Neutrophil (primary cell): ENCODE measurements around the gene PHEX.
"Not testable (repeated sequence)": the region's sequence is repeated elsewhere in the genome, so short reads cannot be mapped to it uniquely, and the experiment has no call there.

Source experiments
- H3K27ac ChIP-seq: fragments of 200-600 bp; sonication (generic); 2 replicates; pipeline ENCODE4 v1.5.1; 2016; ENCODE audit warnings: mild to moderate bottlenecking, moderate library complexity
- H3K27me3 ChIP-seq: fragments of 200-600 bp; sonication (generic); 2 replicates; pipeline ENCODE4 v1.6.0; 2016; ENCODE audit warnings: mild to moderate bottlenecking
- H3K36me3 ChIP-seq: fragments of 200-600 bp; sonication (generic); 2 replicates; pipeline ENCODE4 v1.5.1; 2017
- H3K4me1 ChIP-seq, 2 experiments: fragments of 200-600 bp in 1 of 2; sonication (generic) in 1 of 2; 1 replicate in 1 of 2; 2 replicates in 1 of 2; pipeline versions ENCODE4 v1.5.1 to v1.6.1; 2013 to 2016; ENCODE audit warnings: low read depth in 1 of 2, low read length in 1 of 2, mild to moderate bottlenecking in 1 of 2, moderate library complexity in 1 of 2; ENCODE audit not compliant: control insufficient read depth in 1 of 2, insufficient read depth in 1 of 2
- H3K4me3 ChIP-seq, 2 experiments: fragments of 200-600 bp in 1 of 2; sonication (generic) in 1 of 2; 1 replicate in 1 of 2; 2 replicates in 1 of 2; pipeline ENCODE4 v1.5.1; 2013 to 2016; ENCODE audit warnings: low read depth in 1 of 2, low read length in 1 of 2, mild to moderate bottlenecking in 1 of 2, moderate library complexity in 1 of 2
- H3K9me3 ChIP-seq: fragments of 200-600 bp; sonication (generic); 2 replicates; pipeline ENCODE4 v1.5.1; 2016
- TF ChIP-seq, protein P1 (sequence below): fragments of 200-600 bp; sonication (generic); IDR thresholded peaks from 2 replicates; pipeline ENCODE4 v1.5.1; 2016; ENCODE audit warnings: antibody characterized with exemption

The PHEX gene

DNA sequence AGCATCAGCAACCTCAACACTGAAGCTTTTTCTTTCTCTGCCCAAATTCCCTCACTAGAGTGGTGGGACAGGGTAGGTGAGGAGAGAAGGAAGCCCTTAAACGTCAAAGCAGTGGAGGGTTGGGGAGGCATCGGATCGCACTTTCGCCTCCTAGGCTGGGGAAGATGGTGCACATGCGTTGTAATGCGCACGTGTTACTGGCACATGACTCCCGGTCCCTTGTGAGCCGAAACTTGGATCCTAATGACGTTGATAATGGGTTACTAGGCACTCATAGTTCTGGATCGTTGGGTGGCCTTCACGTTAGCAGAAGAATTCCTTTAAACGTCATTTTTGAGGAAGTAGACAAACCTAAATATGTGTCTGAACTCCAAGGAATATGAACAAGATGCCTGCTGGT, 240.5 kb downstream of the PHEX start, which contains the start of gene CBLL2:
CBLL2 (plus strand) TSS at position 301 of the 400 bp plus-strand sequence; CDS start at position 380, 79 bp downstream.
- TF ChIP-seq, protein P1, sequence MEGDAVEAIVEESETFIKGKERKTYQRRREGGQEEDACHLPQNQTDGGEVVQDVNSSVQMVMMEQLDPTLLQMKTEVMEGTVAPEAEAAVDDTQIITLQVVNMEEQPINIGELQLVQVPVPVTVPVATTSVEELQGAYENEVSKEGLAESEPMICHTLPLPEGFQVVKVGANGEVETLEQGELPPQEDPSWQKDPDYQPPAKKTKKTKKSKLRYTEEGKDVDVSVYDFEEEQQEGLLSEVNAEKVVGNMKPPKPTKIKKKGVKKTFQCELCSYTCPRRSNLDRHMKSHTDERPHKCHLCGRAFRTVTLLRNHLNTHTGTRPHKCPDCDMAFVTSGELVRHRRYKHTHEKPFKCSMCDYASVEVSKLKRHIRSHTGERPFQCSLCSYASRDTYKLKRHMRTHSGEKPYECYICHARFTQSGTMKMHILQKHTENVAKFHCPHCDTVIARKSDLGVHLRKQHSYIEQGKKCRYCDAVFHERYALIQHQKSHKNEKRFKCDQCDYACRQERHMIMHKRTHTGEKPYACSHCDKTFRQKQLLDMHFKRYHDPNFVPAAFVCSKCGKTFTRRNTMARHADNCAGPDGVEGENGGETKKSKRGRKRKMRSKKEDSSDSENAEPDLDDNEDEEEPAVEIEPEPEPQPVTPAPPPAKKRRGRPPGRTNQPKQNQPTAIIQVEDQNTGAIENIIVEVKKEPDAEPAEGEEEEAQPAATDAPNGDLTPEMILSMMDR = no peak
- no peaks in the 10 kb centered on the region for H3K36me3 ChIP-seq
- no peak within 1 kb of the TSS for H3K27ac ChIP-seq
- H3K4me1 ChIP-seq = no peaks in the 10 kb centered on the region
- no peaks in the 10 kb centered on the region for H3K27me3 ChIP-seq
- H3K4me3 ChIP-seq = no peak within 1 kb of the TSS
- H3K9me3 ChIP-seq = no peaks in the 10 kb centered on the region

DNA sequence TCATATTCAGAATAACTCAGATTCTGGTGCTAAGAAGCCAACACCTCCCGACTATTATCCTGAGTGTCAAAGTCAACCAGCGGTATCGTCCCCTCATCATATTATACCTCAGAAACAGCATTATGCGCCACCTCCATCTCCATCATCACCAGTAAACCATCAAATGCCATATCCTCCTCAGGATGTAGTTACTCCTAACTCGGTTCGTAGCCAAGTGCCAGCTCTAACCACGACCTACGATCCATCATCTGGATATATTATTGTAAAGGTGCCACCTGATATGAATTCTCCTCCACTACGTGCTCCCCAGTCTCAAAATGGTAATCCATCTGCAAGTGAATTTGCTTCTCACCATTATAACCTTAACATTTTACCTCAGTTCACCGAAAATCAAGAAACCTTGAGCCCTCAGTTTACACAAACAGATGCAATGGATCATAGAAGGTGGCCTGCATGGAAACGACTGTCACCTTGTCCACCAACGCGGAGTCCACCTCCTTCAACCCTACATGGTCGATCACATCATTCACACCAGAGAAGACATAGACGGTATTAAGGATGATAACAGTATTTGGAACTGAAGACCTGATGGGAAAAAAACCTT, 241.7 kb downstream of the PHEX start:
- H3K9me3 ChIP-seq = no peaks in the 10 kb centered on the region
- H3K27me3 ChIP-seq = no peaks in the 10 kb centered on the region
- no peak overlapping the region for H3K27ac ChIP-seq
- TF ChIP-seq, protein P1 = no peak
- no peaks in the 10 kb centered on the region for H3K36me3 ChIP-seq
- no peaks in the 10 kb centered on the region for H3K4me1 ChIP-seq
- no peak overlapping the region for H3K4me3 ChIP-seq

DNA sequence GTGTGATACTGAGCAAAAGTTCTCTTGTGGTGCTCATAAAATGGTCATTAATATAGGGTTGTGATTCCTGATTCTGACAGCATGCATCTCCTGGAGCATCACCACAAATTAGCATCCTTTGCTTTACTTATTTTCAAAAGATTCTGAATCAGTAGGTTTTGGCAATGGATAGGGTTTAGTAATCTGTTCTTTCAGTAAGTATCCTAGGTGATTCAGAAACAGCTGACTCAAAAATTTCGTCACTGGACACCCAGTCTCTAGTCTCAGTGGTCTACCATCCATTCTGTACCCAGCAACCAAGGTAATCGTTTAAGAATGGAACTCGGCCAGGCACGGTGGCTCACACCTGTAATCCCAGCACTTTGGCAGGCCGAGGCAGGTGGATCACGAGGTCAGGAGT, 244.7 kb downstream of the PHEX start:
- H3K4me1 ChIP-seq = no peaks in the 10 kb centered on the region
- H3K36me3 ChIP-seq = no peaks in the 10 kb centered on the region
- H3K4me3 ChIP-seq = no peak overlapping the region
- TF ChIP-seq, protein P1 = no peak
- H3K9me3 ChIP-seq = no peaks in the 10 kb centered on the region
- no peaks in the 10 kb centered on the region for H3K27me3 ChIP-seq
- H3K27ac ChIP-seq = no peak overlapping the region

DNA sequence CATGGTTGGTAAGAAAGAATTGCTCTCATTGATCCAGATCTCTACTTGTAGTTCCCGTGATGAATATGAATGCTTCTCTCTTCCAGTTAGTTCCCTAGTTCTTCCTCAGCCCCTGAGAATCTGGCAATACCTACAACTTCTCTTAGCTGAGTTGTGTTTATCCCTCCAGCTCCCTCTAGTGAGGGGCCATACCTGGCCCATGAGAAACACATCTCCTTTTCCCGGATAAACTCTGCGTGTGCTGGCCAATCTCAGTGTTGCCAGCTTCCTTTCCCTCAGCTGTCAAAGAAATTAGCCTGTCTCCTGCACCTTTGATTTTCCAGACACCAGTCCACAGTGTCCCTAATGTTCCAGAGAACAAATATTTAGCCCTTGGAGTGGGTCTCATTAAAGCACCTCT, 246.2 kb downstream of the PHEX start:
- TF ChIP-seq, protein P1 = no peak
- no peak overlapping the region for H3K27ac ChIP-seq
- H3K4me3 ChIP-seq = no peak overlapping the region

DNA sequence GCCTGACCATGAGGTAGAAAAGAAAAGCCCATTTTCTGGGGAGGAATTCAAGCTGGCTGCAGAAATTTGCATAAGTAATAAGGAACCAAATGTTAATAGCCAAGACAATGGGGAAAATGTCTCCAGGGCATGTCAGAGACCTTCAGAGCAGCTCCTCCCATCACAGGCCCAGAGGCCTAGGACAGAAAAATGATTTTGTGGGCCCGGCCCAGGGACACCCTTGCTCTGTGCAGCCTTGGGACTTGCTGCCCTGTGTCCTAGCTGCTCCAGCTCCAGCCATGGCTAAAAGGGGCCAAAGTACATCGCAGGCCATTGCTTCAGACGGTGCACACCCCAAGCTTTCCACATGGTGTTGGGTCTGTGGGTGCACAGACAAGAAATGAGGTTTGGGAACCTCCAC, 257.1 kb downstream of the PHEX start:
- not testable (repeated sequence) for H3K36me3 ChIP-seq, H3K4me3 ChIP-seq, H3K27ac ChIP-seq, H3K4me1 ChIP-seq, H3K27me3 ChIP-seq, H3K9me3 ChIP-seq

More for the DNA sequence above, 246.2 kb downstream of the PHEX start:
- H3K27me3 ChIP-seq = no peaks in the 10 kb centered on the region
- H3K36me3 ChIP-seq = no peaks in the 10 kb centered on the region
- H3K9me3 ChIP-seq = no peaks in the 10 kb centered on the region
- no peaks in the 10 kb centered on the region for H3K4me1 ChIP-seq

DNA sequence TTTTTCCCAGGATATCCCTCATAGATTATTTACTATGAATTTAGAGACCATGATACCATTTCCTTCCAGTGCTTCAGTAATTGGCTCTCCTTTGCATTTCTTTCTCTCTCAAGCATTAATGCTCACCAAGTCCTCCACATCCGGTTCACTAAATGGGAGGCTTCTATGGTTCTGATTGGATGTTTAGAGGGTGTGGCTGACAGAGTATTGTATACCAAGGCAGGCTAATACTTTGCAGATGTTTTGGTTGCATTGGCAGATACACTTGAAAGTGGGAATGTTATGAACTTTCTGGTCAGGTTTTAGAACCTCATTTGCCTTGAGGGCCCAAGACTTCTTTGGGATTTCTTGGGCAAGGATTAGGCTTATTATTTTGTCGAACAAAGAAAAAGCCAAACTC, 264.7 kb downstream of the PHEX start:
- Histone ChIP-seq H3K36me3 (no peaks in the 10 kb centered on the region), H3K9me3 (no peaks in the 10 kb centered on the region), H3K4me1 (no peaks in the 10 kb centered on the region), H3K27me3 (no peaks in the 10 kb centered on the region), H3K27ac (no peak overlapping the region), H3K4me3 (no peak overlapping the region)
- TF ChIP-seq, protein P1 = no peak
